HepG2 (cell line): Measurements from ENCODE around the gene CFAP119. TPM values are rescaled to one million over a fixed set of nuclear protein-coding genes. Genes with fewer than 3 reads are reported as not detected.

ENCODE experiments used
- ATAC-seq: fragments of 200-7000 bp; cut with Tn5 transposase; 3 replicates; pipeline ENCODE4 v1.9.1; 2020; ENCODE audit warnings: mild to moderate bottlenecking, moderate library complexity
- BruUV-seq: library from RNA; stranded (reverse); fragments of 400-500 nt; replicated peaks from 2 replicates; lab custom pipeline; 2021; lab: Mats Ljungman, UMichigan
- CTCF ChIA-PET: fragments of 300-600 bp; formaldehyde crosslinking; extraction: SDS; loops from one replicate; lab custom pipeline; 2021; ENCODE audit warnings: low total read pairs, inconsistent platforms, low intra/inter-chr PET ratio; lab: Yijun Ruan, JAX
- POLR2A ChIA-PET: fragments of 350-600 bp; sonication (Branson Sonifier 250); formaldehyde crosslinking; loops from one replicate; lab custom pipeline; 2020; ENCODE audit warnings: antibody characterized with exemption, inconsistent platforms; lab: Yijun Ruan, JAX
- DNase-seq: peaks from one replicate; pipeline ENCODE4 v3.0.0-alpha.2; 2015; ENCODE audit warnings: low spot score
- FAIRE-seq: peaks from 3 replicates; lab custom pipeline; 2011; peaks lifted over from hg19 to GRCh38; lab: Jason Lieb, UNC
- H2AFZ ChIP-seq: one replicate; pipeline ENCODE4 v1.6.1; 2011; ENCODE audit warnings: low read length, inconsistent platforms
- H3K27ac ChIP-seq: fragments of 300-600 bp; 3 replicates; pipeline ENCODE4 v1.8.0; 2011; ENCODE audit warnings: mixed run types, mild to moderate bottlenecking, mixed read lengths, low read length, inconsistent platforms; ENCODE audit not compliant: insufficient read depth; ENCODE audit errors: extremely low read length
- H3K27me3 ChIP-seq, 2 experiments: fragments of 200-600 bp in 1 of 2; 2 replicates in 1 of 2; 3 replicates in 1 of 2; pipeline versions ENCODE4 v1.6.0 to v1.8.0; 2011; ENCODE audit warnings: low read length in 2 of 2, mild to moderate bottlenecking in 2 of 2, moderate library complexity in 2 of 2, inconsistent platforms in 1 of 2; ENCODE audit not compliant: insufficient read depth in 2 of 2, control insufficient read depth in 1 of 2
- H3K36me3 ChIP-seq, 2 experiments: fragments of 200-600 bp in 1 of 2; replicated peaks in 1 of 2; 2 replicates in 1 of 2; 3 replicates in 1 of 2; pipeline versions ENCODE4 v1.5.1 to v1.8.0; 2011; ENCODE audit warnings: low read length in 2 of 2, inconsistent platforms in 1 of 2; ENCODE audit not compliant: insufficient read depth in 2 of 2, control insufficient read depth in 1 of 2
- H3K4me1 ChIP-seq: 2 replicates; pipeline ENCODE4 v1.5.1; 2012; ENCODE audit warnings: low read length, inconsistent platforms; ENCODE audit not compliant: insufficient read depth
- H3K4me2 ChIP-seq: 2 replicates; pipeline ENCODE4 v1.6.0; 2011; ENCODE audit warnings: low read depth, low read length, inconsistent platforms
- H3K4me3 ChIP-seq, 3 experiments: fragments of 200-600 bp in 1 of 3; sonication (generic), shearing (Covaris generic) in 1 of 3; replicated peaks in 1 of 3; 2 replicates each; pipeline ENCODE4 v1.5.1; 2011 to 2016; ENCODE audit warnings: low read length in 3 of 3, inconsistent platforms in 2 of 3, low read depth in 2 of 3, mild to moderate bottlenecking in 2 of 3, control low read depth in 1 of 3, mixed read lengths in 1 of 3; ENCODE audit not compliant: insufficient read depth in 1 of 3
- H3K79me2 ChIP-seq: one replicate; pipeline ENCODE4 v1.6.1; 2011; ENCODE audit warnings: low read length, inconsistent platforms; ENCODE audit not compliant: insufficient read depth
- H3K9ac ChIP-seq: 2 replicates; pipeline ENCODE4 v1.6.0; 2011; ENCODE audit warnings: mild to moderate bottlenecking, low read depth, low read length, inconsistent platforms; ENCODE audit not compliant: insufficient read depth
- H3K9me3 ChIP-seq: 2 replicates; pipeline ENCODE4 v1.5.1; 2012; ENCODE audit warnings: mild to moderate bottlenecking, low read length
- H4K20me1 ChIP-seq: 2 replicates; pipeline ENCODE4 v1.6.0; 2011; ENCODE audit warnings: inconsistent platforms, mild to moderate bottlenecking, low read length, moderate library complexity; ENCODE audit not compliant: insufficient read depth
- NFIC ChIP-seq: IDR thresholded peaks from 2 replicates; pipeline ENCODE4 v1.6.1; 2012; ENCODE audit warnings: mild to moderate bottlenecking, low read length, inconsistent platforms
- POGZ ChIP-seq: sonication (generic); formaldehyde crosslinking; IDR thresholded peaks from 2 replicates; pipeline ENCODE4 v1.4.0; 2020; ENCODE audit warnings: mild to moderate bottlenecking, missing genetic modification reagents
- POLR2AphosphoS2 ChIP-seq: IDR thresholded peaks from 2 replicates; pipeline ENCODE4 v1.6.1; 2011; ENCODE audit warnings: low read depth, low read length, improper control_type of control experiment
- SCMH1 ChIP-seq: sonication (generic); formaldehyde crosslinking; IDR thresholded peaks from 2 replicates; pipeline ENCODE4 v1.9.0; 2021; ENCODE audit warnings: missing genetic modification reagents, mild to moderate bottlenecking, borderline replicate concordance
- SMC3 ChIP-seq: IDR thresholded peaks from 2 replicates; pipeline ENCODE4 v1.6.1; 2011; ENCODE audit warnings: low read length, improper control_type of control experiment
- SP140L ChIP-seq: sonication (generic); formaldehyde crosslinking; IDR thresholded peaks from 2 replicates; pipeline ENCODE4 v1.4.0; 2020; ENCODE audit warnings: missing genetic modification reagents, borderline replicate concordance
- ZBTB3 ChIP-seq: sonication (generic); formaldehyde crosslinking; IDR thresholded peaks from 2 replicates; pipeline ENCODE4 v1.4.0; 2020; ENCODE audit warnings: low read depth, mild to moderate bottlenecking, moderate library complexity, missing genetic modification reagents, borderline replicate concordance
- ZNF333 ChIP-seq: sonication (generic); formaldehyde crosslinking; IDR thresholded peaks from 2 replicates; pipeline ENCODE4 v1.4.0; 2020; ENCODE audit warnings: mild to moderate bottlenecking, missing genetic modification reagents, borderline replicate concordance
- ZNF577 ChIP-seq: sonication (generic); formaldehyde crosslinking; IDR thresholded peaks from 2 replicates; pipeline ENCODE4 v1.4.0; 2020; ENCODE audit warnings: mild to moderate bottlenecking, low read depth, missing genetic modification reagents, borderline replicate concordance
- ZNF720 ChIP-seq: sonication (generic); formaldehyde crosslinking; IDR thresholded peaks from 2 replicates; pipeline ENCODE4 v1.4.0; 2020; ENCODE audit warnings: missing genetic modification reagents
- ZNF781 ChIP-seq: sonication (generic); formaldehyde crosslinking; IDR thresholded peaks from 2 replicates; pipeline ENCODE4 v1.5.1; 2020; ENCODE audit warnings: borderline replicate concordance, mild to moderate bottlenecking, missing genetic modification reagents; ENCODE audit errors: not compliant biosample characterization
- ZNF790 ChIP-seq: sonication (generic); formaldehyde crosslinking; IDR thresholded peaks from 2 replicates; pipeline ENCODE4 v1.8.0; 2022; ENCODE audit warnings: missing genetic modification reagents, mild to moderate bottlenecking, borderline replicate concordance
- WGBS: methylation state at CpG from one replicate; pipeline ENCODE4 v1.1.6; 2017; ENCODE audit warnings: low lambda C conversion rate; 5-methylcytosine and 5-hydroxymethylcytosine counted together
- in situ Hi-C: cut with HindIII; loops from 2 replicates; pipeline ENCODE4 v1.10.0; 2017; ENCODE audit warnings: low pct_unique_long_range_greater_than_20kb; ENCODE audit not compliant: extremely low pct_ligation_motif_present
- intact Hi-C: fragments of 100-400 bp; cut with micrococcal nuclease; formaldehyde crosslinking; loops from one replicate; pipeline ENCODE4 v1.10.0; 2022; ENCODE audit not compliant: unreplicated experiment
- polyA plus RNA-seq, 8 experiments: library from polyadenylated mRNA; depleted of rRNA in 3 of 8; stranded (reverse) in 7 of 8; unstranded in 1 of 8; fragments of >200 nt; fragmentation: Illumina TruSeq in 4 of 8; extraction: Trizol in 4 of 8; gene quantifications; 2 replicates each; pipeline versions ENCODE4 v1.2.1 to v1.2.3, GENCODE V29; 2011 to 2016; ENCODE audit warnings: low read depth in 4 of 8, missing spikeins in 1 of 8, mixed read lengths in 1 of 8; ENCODE audit not compliant: insufficient read depth in 1 of 8
- total RNA-seq, 5 experiments: library from RNA; depleted of rRNA; stranded (reverse); fragments of >200 nt; fragmentation: Illumina TruSeq; extraction: Trizol; gene quantifications; 2 replicates each; pipeline ENCODE4 v1.2.3, GENCODE V29; 2016; ENCODE audit warnings: low read depth in 1 of 5
- TF ChIP-seq, protein P1 (sequence below): IDR thresholded peaks from 2 replicates; pipeline ENCODE4 v1.6.1; 2016; ENCODE audit warnings: mild to moderate bottlenecking, missing biosample characterization, missing genetic modification reagents
- TF ChIP-seq, protein P2 (sequence below): sonication (generic); formaldehyde crosslinking; IDR thresholded peaks from 2 replicates; pipeline ENCODE4 v1.4.0; 2020; ENCODE audit warnings: mild to moderate bottlenecking, missing genetic modification reagents
- TF ChIP-seq, protein P3 (sequence below): sonication (generic); formaldehyde crosslinking; IDR thresholded peaks from 2 replicates; pipeline ENCODE4 v1.4.0; 2020; ENCODE audit warnings: mild to moderate bottlenecking, missing genetic modification reagents

The CFAP119 gene
- total and polyA plus RNA-seq, 2 of the 13 experiments (the other 11 are each of a cell fraction or from before 2014, with no cell fraction given): 6.4 TPM

DNA sequence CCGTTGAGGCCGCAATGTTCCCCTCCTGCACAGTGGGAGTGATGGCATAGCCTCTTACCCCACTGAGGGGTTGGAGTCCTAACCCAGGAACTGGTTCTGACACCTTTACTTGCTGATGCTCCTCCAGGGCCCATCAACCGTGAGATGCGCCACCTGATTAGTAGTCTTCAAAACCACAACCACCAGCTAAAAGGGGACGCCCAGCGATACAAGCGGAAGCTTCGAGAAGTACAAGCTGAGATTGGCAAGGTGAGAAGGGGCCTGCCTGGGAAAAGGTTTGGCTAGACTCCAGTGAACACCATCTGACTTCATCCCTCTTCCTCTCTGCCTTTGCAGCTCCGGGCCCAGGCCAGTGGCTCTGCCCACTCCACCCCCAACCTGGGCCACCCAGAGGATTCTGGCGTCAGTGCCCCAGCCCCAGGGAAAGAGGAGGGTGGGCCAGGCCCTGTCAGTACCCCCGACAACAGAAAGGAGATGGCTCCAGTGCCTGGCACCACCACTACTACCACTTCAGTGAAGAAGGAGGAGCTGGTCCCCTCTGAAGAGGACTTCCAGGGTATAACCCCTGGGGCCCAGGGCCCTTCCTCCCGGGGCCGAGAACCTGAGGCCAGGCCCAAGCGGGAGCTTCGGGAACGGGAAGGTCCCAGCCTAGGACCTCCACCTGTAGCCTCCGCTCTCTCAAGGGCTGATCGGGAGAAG is 6.1 kb upstream of the CFAP119 start:
- ATAC-seq (no peak), FAIRE-seq (no peak), DNase-seq (no peak)
- no TSS peak for BruUV-seq
- H3K9ac ChIP-seq: no peak overlapping the region
- WGBS: 97% methylated on average over 17 of the region's 18 CpGs
- H3K4me1 ChIP-seq: peaks cover 16% of the 10 kb centered on the region
- H3K36me3 ChIP-seq: peaks cover 67 to 88% of the 10 kb centered on the region in 2 experiments
- H3K79me2 ChIP-seq: peaks cover 12% of the 10 kb centered on the region
- H3K27ac ChIP-seq: no peak overlapping the region
- no peak overlapping the region for H3K4me3 ChIP-seq
- in situ Hi-C loops (no loop called here), intact Hi-C loops (no loop called here)
- H3K4me2 ChIP-seq: no peak overlapping the region
- TF ChIP-seq ZNF781 (CRISPR knock-in tag): no peak
- TF ChIP-seq POLR2AphosphoS2: no peak
- no peak for TF ChIP-seq ZNF720 (CRISPR knock-in tag)
- TF ChIP-seq ZNF790 (CRISPR knock-in tag): no peak
- TF ChIP-seq, protein P1, sequence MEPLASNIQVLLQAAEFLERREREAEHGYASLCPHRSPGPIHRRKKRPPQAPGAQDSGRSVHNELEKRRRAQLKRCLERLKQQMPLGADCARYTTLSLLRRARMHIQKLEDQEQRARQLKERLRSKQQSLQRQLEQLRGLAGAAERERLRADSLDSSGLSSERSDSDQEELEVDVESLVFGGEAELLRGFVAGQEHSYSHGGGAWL (CRISPR knock-in tag): 0 out of 2 replicates have a peak, but pooled peaks have one; percentile 12
- H2AFZ ChIP-seq: no peak overlapping the region
- POLR2A ChIA-PET: interaction anchor here (4.3 kb wide), 1 partner anchor 20 kb away, joined by 18 read pairs; the partner anchor contains the start of gene PHKG2
- no peaks in the 10 kb centered on the region for H4K20me1 ChIP-seq
- no peaks in the 10 kb centered on the region for H3K9me3 ChIP-seq
- CTCF ChIA-PET: no interaction called here
- no peaks in the 10 kb centered on the region; a peak in 1 of 5 replicates for H3K27me3 ChIP-seq

DNA sequence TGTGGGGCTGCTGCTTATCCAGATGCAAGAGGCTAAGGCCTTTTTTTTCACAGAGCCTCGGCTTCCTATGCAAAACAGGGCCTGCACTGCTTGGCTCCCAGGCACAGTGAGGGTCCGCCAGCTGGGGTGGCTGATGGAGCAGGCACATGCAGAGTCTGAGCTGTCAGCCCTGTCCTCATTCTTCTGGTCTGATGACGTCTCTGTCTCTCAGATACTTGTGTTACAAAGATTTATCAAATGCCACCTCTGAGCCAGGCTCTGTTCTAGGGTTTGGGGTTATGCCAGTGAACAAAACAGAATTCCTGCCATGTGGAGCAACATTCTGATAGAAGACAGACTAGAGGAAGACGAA is 5.0 kb upstream of the CFAP119 start:
- ATAC-seq (no peak), FAIRE-seq (no peak), DNase-seq (no peak)
- no peak overlapping the region for H3K9ac ChIP-seq
- no peaks in the 10 kb centered on the region; a peak in 1 of 5 replicates for H3K27me3 ChIP-seq
- no peaks in the 10 kb centered on the region for H3K9me3 ChIP-seq
- peaks cover 59 to 78% of the 10 kb centered on the region in 2 experiments for H3K36me3 ChIP-seq
- ChIA-PET CTCF (no interaction called here), POLR2A (interaction anchor here (0.8 kb wide), 1 partner anchor 8 kb away, joined by 3 read pairs; no protein-coding TSS in a partner anchor)
- peaks cover 18% of the 10 kb centered on the region for H3K4me1 ChIP-seq
- no TSS peak for BruUV-seq
- peaks cover 19% of the 10 kb centered on the region for H3K79me2 ChIP-seq
- H3K27ac ChIP-seq: no peak overlapping the region
- WGBS: 96% methylated on average over 4 of the region's 4 CpGs
- no peaks in the 10 kb centered on the region for H4K20me1 ChIP-seq
- H3K4me3 ChIP-seq: no peak overlapping the region
- no peak overlapping the region for H3K4me2 ChIP-seq
- intact Hi-C loops (no loop called here), in situ Hi-C loops (no loop called here)
- H2AFZ ChIP-seq: no peak overlapping the region
- no peak for TF ChIP-seq POGZ (CRISPR knock-in tag)
- no peak for TF ChIP-seq SCMH1 (CRISPR knock-in tag)
- TF ChIP-seq SP140L (CRISPR knock-in tag): no peak
- no peak for TF ChIP-seq SMC3
- TF ChIP-seq ZBTB3: no peak
- TF ChIP-seq NFIC: no peak
- TF ChIP-seq ZNF333 (CRISPR knock-in tag): no peak
- no peak for TF ChIP-seq ZNF577 (CRISPR knock-in tag)
- TF ChIP-seq, protein P2, sequence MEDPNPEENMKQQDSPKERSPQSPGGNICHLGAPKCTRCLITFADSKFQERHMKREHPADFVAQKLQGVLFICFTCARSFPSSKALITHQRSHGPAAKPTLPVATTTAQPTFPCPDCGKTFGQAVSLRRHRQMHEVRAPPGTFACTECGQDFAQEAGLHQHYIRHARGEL: no peak
- TF ChIP-seq, protein P3, sequence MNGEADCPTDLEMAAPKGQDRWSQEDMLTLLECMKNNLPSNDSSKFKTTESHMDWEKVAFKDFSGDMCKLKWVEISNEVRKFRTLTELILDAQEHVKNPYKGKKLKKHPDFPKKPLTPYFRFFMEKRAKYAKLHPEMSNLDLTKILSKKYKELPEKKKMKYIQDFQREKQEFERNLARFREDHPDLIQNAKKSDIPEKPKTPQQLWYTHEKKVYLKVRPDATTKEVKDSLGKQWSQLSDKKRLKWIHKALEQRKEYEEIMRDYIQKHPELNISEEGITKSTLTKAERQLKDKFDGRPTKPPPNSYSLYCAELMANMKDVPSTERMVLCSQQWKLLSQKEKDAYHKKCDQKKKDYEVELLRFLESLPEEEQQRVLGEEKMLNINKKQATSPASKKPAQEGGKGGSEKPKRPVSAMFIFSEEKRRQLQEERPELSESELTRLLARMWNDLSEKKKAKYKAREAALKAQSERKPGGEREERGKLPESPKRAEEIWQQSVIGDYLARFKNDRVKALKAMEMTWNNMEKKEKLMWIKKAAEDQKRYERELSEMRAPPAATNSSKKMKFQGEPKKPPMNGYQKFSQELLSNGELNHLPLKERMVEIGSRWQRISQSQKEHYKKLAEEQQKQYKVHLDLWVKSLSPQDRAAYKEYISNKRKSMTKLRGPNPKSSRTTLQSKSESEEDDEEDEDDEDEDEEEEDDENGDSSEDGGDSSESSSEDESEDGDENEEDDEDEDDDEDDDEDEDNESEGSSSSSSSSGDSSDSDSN (CRISPR knock-in tag): no peak
